NCI-H2196 treated with DMSO at 0.1 percent for 48 hours (cell line): ENCODE results near the gene MAP3K2.

ENCODE experiments used
- DNase-seq: peaks from one replicate; lab custom pipeline; 2025; ENCODE audit not compliant: unreplicated experiment; lab: John Stamatoyannopoulos, UW

MAP3K2 gene

GRCh38 chr2:127305990-127306585 lies 81.7 kb downstream of the MAP3K2 start:
- no peak for DNase-seq

- no peak for DNase-seq
Observed at GRCh38 chr2:127302168-127302567, 85.6 kb downstream of the MAP3K2 start.

GRCh38 chr2:127293748-127294562 lies 93.8 kb downstream of the MAP3K2 start, which contains the start of gene ERCC3:
ERCC3 (minus strand) TSS chr2:127294144; CDS start chr2:127294081, 63 bp downstream.
- peak; percentile 69 for DNase-seq

- DNase-seq: no peak
Observed at GRCh38 chr2:127293386-127293747, 94.4 kb downstream of the MAP3K2 start.

GRCh38 chr2:127288274-127288673 lies 99.5 kb downstream of the MAP3K2 start:
- no peak for DNase-seq

GRCh38 chr2:127283275-127283674 lies 104.5 kb downstream of the MAP3K2 start:
- DNase-seq: no peak

GRCh38 chr2:127280693-127281092 lies 107.1 kb downstream of the MAP3K2 start:
- no peak for DNase-seq

- no peak for DNase-seq
Observed at GRCh38 chr2:127279781-127280180, 108.0 kb downstream of the MAP3K2 start.

- no peak for DNase-seq
Observed at GRCh38 chr2:127278959-127279358, 108.8 kb downstream of the MAP3K2 start.

GRCh38 chr2:127277028-127277427 lies 110.7 kb downstream of the MAP3K2 start:
- no peak for DNase-seq

- DNase-seq: no peak
Observed at GRCh38 chr2:127275789-127276188, 112.0 kb downstream of the MAP3K2 start.

- no peak for DNase-seq
Observed at GRCh38 chr2:127275356-127275755, 112.4 kb downstream of the MAP3K2 start.

GRCh38 chr2:127270663-127271062 lies 117.1 kb downstream of the MAP3K2 start:
- no peak for DNase-seq

GRCh38 chr2:127261804-127262406 lies 125.9 kb downstream of the MAP3K2 start:
- DNase-seq: no peak

- DNase-seq: no peak
Observed at GRCh38 chr2:127259355-127259754, 128.4 kb downstream of the MAP3K2 start.

- DNase-seq: no peak
Observed at GRCh38 chr2:127256866-127257265, 130.9 kb downstream of the MAP3K2 start.

GRCh38 chr2:127256381-127256780 lies 131.4 kb downstream of the MAP3K2 start:
- no peak for DNase-seq

GRCh38 chr2:127255721-127256120 lies 132.1 kb downstream of the MAP3K2 start:
- DNase-seq: no peak

GRCh38 chr2:127255146-127255545 lies 132.6 kb downstream of the MAP3K2 start:
- no peak for DNase-seq

GRCh38 chr2:127254386-127254981 lies 133.3 kb downstream of the MAP3K2 start:
- no peak for DNase-seq
